Fibroblast of pulmonary artery (primary cell): Measurements from ENCODE around the gene CASKIN1.

Experiments
- DNase-seq: peaks from one replicate; pipeline ENCODE4 v3.0.0-alpha.2; 2010; ENCODE audit warnings: low read depth
- H3K4me3 ChIP-seq: replicated peaks from 2 replicates; pipeline ENCODE4 v1.5.1; 2011; ENCODE audit warnings: low read depth, mild to moderate bottlenecking, control low read depth, low read length, moderate library complexity
- TF ChIP-seq, protein P1 (sequence below): IDR thresholded peaks from 2 replicates; pipeline ENCODE4 v1.5.1; 2011; ENCODE audit warnings: mild to moderate bottlenecking, control low read depth, low read length, inconsistent platforms; ENCODE audit errors: missing control alignments

CASKIN1 gene

DNA sequence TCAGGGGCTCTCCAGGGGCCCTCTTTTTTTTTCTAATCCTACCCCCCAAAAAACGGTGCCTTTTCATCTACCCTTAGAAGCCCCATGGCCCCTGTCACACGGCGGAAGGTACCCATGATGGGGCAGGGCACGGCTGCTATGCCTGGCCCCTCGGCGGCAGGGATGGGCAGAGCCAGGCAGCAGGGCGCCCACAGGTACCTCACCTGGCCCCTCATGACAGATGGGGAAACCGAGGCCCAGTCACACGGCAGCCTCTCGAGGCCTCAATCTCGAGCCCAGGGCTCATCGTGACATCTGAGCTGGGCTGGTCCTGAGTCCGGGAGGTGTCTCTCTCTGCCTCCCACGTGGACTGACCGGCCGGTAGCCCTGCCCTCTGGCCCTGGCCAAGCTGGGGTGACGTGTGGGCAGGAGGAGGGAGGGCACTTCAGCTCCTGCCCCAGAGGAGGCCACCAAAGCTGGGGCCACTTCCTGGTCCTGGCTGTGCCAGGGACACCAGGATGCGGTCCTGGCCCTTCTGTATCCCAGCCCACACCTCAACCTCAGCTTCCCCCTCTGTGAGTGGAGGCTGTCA is 29.3 kb downstream of the CASKIN1 start:
- no peak overlapping the region for H3K4me3 ChIP-seq
- TF ChIP-seq, protein P1, sequence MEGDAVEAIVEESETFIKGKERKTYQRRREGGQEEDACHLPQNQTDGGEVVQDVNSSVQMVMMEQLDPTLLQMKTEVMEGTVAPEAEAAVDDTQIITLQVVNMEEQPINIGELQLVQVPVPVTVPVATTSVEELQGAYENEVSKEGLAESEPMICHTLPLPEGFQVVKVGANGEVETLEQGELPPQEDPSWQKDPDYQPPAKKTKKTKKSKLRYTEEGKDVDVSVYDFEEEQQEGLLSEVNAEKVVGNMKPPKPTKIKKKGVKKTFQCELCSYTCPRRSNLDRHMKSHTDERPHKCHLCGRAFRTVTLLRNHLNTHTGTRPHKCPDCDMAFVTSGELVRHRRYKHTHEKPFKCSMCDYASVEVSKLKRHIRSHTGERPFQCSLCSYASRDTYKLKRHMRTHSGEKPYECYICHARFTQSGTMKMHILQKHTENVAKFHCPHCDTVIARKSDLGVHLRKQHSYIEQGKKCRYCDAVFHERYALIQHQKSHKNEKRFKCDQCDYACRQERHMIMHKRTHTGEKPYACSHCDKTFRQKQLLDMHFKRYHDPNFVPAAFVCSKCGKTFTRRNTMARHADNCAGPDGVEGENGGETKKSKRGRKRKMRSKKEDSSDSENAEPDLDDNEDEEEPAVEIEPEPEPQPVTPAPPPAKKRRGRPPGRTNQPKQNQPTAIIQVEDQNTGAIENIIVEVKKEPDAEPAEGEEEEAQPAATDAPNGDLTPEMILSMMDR, result no peak
- DNase-seq, result no peak

DNA sequence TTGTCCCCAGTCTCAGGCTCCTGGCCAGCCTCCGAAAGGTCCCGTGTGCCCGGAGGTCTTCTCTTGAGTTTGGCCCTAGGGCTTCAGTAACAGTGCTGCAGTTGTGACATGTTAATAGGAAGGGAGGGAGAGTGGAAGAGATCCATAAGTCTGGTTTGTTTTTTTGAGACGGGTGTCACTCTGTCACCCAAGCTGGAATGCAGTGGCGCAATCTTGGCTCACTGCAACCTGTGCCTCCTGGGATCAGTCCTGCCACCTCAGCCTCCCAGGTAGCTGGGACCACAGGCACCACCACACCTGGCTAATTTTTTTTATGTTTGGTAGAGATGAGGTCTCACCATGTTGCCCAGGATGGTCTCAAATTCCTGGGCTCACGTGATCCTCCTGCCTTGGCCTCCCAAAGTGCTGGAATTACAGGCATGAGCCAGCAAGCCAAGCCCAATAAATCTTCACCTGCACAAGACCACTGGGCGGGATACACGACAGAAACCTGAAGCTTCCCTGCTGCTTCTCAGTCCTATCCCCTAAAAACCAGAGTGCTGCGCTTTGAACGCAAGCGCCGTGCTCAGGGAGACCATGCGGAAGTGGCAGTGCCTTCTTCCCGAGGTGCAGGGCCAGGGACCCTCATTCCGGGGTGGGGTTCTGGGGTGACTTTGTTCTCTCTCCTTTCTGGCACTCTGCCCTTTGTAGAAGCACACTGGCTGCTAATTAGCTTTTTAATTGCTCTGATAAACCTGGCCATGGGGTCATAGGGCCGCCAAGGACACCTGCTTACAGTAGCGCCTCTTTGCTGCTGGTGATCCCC is 29.9 kb downstream of the CASKIN1 start:
- DNase-seq, result no peak
- TF ChIP-seq, protein P1, result no peak
- H3K4me3 ChIP-seq, result no peak overlapping the region

DNA sequence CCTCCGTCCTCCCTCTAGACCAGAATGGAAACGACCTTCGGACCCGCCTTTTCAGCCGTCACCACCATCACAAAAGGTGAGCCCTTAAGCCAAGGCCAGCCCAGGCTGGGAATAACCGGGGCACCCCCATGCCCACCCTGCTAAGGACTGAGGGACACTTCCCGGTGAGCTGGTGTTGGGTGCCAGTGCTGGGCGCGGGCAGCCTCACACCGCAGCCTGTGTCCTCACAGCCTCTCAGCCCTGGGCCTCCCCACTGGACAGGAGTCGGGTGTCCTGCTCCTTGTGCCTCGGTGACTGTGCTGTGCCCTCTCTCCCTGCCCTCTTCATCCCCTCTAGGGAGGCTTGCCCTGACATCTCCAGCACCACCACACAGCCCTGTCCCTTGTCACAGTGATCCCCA is 30.5 kb downstream of the CASKIN1 start:
- no peak overlapping the region for H3K4me3 ChIP-seq
- no peak for DNase-seq
- TF ChIP-seq, protein P1, result no peak

DNA sequence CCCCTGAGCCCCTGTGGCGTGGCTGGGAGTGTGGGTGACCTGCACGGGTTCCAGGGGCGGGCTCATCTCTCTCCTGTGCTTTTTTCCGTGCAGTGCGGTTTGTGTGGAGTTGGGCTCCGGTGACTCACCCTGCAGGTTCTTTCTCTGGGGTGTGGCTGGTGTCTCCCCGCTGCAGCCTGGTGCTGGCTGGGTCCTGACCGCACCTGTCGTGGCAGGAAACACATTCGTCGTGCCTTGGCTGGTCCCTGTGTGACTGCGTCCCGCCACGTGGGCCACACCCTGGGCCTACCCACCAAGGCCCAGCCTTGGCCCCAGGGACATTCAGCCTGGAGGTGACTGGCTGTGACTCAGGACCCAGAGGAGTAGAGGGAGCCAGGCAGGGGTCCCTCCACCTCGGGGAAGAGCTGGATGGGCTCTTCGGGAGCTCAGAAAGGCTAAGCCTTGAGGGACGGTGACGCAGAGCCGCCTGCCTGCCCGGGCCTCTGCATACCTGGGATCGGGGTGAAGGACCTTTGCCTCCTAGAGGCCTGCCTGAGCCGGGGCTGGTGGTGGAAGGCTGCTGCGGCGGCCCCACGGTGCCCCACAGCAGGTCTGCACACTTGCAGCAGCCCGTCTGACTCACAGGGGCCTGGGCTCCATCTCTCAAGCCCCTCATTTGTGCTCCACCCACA is 33.1 kb downstream of the CASKIN1 start:
- TF ChIP-seq, protein P1, result no peak
- H3K4me3 ChIP-seq, result no peak overlapping the region
- DNase-seq, result no peak

DNA sequence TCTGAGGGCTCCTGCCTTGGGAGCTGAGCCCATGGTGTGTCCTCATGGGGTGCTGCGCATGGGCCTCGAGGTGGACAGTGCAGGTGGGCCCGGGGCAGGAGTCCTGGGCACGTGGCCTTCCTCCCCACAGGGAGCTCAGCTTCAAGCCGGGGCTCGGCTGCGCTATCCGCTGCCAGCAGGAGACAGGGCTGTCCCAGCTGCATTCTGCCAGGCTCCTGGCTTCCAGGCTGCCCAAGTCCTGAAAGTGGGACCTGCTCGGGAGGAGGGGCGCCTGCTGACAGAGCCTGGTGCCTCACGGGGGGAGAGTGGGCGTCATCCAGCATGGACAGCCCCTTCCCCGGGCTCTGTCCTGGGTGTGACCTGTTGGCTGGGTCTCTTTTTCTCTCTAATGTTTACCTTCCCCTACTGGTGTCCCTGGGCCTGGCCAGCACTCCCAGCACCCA is 33.7 kb downstream of the CASKIN1 start:
- TF ChIP-seq, protein P1, result no peak
- DNase-seq, result no peak
- H3K4me3 ChIP-seq, result no peak overlapping the region

DNA sequence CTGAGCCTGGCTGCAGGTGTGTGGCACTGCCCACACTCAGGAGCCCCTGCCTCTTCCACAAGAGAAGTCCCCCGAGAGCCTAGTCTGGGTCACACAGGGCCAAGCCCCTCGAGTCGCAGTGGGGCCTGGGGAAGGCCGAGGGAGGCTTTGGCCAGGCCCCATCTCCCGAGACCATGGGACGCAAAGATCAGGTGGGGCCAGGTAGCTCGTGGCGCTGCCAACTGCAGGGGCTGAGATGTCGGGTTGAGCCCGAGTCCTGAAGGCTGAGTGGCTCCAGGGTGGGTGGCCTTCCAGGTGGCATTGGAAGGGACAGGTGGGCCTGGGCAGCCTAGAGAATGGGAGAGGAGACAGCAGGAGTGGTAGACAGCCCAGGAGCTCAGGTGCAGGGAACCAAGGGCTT is 34.5 kb downstream of the CASKIN1 start:
- DNase-seq, result no peak
- H3K4me3 ChIP-seq, result no peak overlapping the region
- TF ChIP-seq, protein P1, result no peak
